OCI-LY1 (cell line): ENCODE results near the gene IGLL5.
A peak's percentile ranks its signal among the peaks of the same experiment; 100 is the strongest.

Experiments used
- H2AFZ ChIP-seq: fragments of 200-600 bp; sonication (generic), shearing (Covaris generic); 2 replicates; pipeline ENCODE4 v1.6.0; 2014; ENCODE audit warnings: antibody characterized with exemption, mild to moderate bottlenecking, low read length
- H3F3A ChIP-seq: fragments of 200-600 bp; sonication (generic), shearing (Covaris generic); 2 replicates; pipeline ENCODE4 v1.6.0; 2014; ENCODE audit warnings: mild to moderate bottlenecking, antibody characterized with exemption, low read length, moderate library complexity; ENCODE audit not compliant: insufficient read depth
- H3K27ac ChIP-seq: fragments of 200-600 bp; sonication (generic); 2 replicates; pipeline ENCODE4 v1.5.1; 2014; ENCODE audit warnings: low read length, mixed run types, mild to moderate bottlenecking, low read depth; ENCODE audit not compliant: poor library complexity, severe bottlenecking
- H3K27me3 ChIP-seq: fragments of 200-600 bp; sonication (generic); 2 replicates; pipeline ENCODE4 v1.6.0; 2014; ENCODE audit warnings: antibody characterized with exemption, mild to moderate bottlenecking, low read length, moderate library complexity; ENCODE audit not compliant: insufficient read depth
- H3K36me3 ChIP-seq: fragments of 200-600 bp; sonication (generic); 2 replicates; pipeline ENCODE4 v1.6.1; 2014; ENCODE audit warnings: mild to moderate bottlenecking, antibody characterized with exemption, low read length, moderate library complexity, mixed read lengths; ENCODE audit not compliant: insufficient read depth
- H3K4me1 ChIP-seq: fragments of 200-600 bp; sonication (generic); 2 replicates; pipeline ENCODE4 v1.5.1; 2014; ENCODE audit warnings: mild to moderate bottlenecking, low read length, moderate library complexity; ENCODE audit not compliant: insufficient read depth, severe bottlenecking
- H3K4me2 ChIP-seq: fragments of 200-600 bp; sonication (generic), shearing (Covaris generic); 2 replicates; pipeline ENCODE4 v1.6.1; 2014; ENCODE audit warnings: low read length
- H3K4me3 ChIP-seq: fragments of 200-600 bp; sonication (generic); 2 replicates; pipeline ENCODE4 v1.5.1; 2014; ENCODE audit warnings: low read length, low read depth, mild to moderate bottlenecking, mixed read lengths; ENCODE audit not compliant: poor library complexity, severe bottlenecking
- H3K79me2 ChIP-seq: fragments of 200-600 bp; shearing (Covaris generic); 2 replicates; pipeline ENCODE4 v1.6.1; 2016; ENCODE audit warnings: mixed run types, low read length, mixed read lengths; ENCODE audit not compliant: insufficient read depth
- H3K9ac ChIP-seq: fragments of 200-600 bp; sonication (generic), shearing (Covaris generic); 2 replicates; pipeline ENCODE4 v1.6.1; 2014; ENCODE audit warnings: mild to moderate bottlenecking, low read length, mixed read lengths
- H3K9me2 ChIP-seq: fragments of 200-600 bp; sonication (generic), shearing (Covaris generic); 2 replicates; pipeline ENCODE4 v1.6.1; 2014; ENCODE audit warnings: low read depth, mild to moderate bottlenecking, low read length, mixed read lengths
- H3K9me3 ChIP-seq: fragments of 200-600 bp; shearing (Covaris generic); 2 replicates; pipeline ENCODE4 v1.6.1; 2014; ENCODE audit warnings: low read length, mixed read lengths
- H4K20me1 ChIP-seq: fragments of 200-600 bp; sonication (generic), shearing (Covaris generic); 2 replicates; pipeline ENCODE4 v1.6.0; 2016; ENCODE audit warnings: mild to moderate bottlenecking, low read length; ENCODE audit not compliant: insufficient read depth
- EZH2 ChIP-seq: fragments of 200-600 bp; sonication (generic), shearing (Covaris generic); IDR thresholded peaks from 2 replicates; pipeline ENCODE4 v1.8.0; 2017; ENCODE audit warnings: borderline replicate concordance, mixed run types, mild to moderate bottlenecking, antibody characterized with exemption, low read length, moderate library complexity, mixed read lengths
- TF ChIP-seq, protein P1 (sequence below): fragments of 200-600 bp; sonication (generic), shearing (Covaris generic); IDR thresholded peaks from 2 replicates; pipeline ENCODE4 v1.5.1; 2017; ENCODE audit warnings: mild to moderate bottlenecking, antibody characterized with exemption, low read length, moderate library complexity, mixed read lengths

IGLL5 gene

DNA sequence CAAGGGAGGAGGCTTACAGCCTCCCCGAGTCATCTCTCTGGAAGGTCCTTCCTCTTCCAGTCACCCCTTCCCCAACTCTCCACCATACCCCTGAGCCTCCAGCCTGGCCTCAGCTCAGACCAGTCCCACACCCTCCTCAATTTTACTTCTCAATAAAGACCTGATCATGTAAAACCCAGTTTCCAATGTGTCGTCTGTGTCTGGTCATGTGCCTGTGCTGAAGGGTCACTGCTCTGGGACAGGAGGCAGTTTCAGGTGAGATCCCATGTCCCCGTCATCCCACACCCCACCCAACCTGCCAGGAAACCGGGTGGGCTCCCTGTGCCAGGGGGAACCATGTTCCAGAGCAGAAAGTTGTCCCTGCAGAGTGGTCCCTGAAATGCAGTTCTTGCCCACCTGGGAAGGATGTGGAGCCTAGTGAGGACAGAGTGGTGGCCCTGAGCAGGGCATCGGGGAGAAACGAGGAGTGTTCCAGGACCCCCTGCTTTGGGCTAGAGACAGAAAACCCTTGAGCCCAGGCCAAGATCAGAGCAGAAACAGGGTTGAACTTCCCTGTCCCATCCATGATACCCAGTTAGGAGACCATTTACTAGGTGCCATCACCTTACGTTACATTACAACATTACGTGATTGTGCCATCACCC lies 19.4 kb downstream of the IGLL5 start:
- peak overlapping the region; percentile 0; the same call in 1 of the 2 replicates for H3K4me2 ChIP-seq
- H3K9me2 ChIP-seq: no peaks in the 10 kb centered on the region
- 0 out of 2 replicates have a peak, but pooled peaks cover 6% of the 10 kb centered on the region for H3F3A ChIP-seq
- no peaks in the 10 kb centered on the region for H3K79me2 ChIP-seq
- H3K9ac ChIP-seq: peak overlapping the region; percentile 40; the same call in 1 of the 2 replicates
- TF ChIP-seq, protein P1, sequence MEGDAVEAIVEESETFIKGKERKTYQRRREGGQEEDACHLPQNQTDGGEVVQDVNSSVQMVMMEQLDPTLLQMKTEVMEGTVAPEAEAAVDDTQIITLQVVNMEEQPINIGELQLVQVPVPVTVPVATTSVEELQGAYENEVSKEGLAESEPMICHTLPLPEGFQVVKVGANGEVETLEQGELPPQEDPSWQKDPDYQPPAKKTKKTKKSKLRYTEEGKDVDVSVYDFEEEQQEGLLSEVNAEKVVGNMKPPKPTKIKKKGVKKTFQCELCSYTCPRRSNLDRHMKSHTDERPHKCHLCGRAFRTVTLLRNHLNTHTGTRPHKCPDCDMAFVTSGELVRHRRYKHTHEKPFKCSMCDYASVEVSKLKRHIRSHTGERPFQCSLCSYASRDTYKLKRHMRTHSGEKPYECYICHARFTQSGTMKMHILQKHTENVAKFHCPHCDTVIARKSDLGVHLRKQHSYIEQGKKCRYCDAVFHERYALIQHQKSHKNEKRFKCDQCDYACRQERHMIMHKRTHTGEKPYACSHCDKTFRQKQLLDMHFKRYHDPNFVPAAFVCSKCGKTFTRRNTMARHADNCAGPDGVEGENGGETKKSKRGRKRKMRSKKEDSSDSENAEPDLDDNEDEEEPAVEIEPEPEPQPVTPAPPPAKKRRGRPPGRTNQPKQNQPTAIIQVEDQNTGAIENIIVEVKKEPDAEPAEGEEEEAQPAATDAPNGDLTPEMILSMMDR: no peak
- no peak for TF ChIP-seq EZH2
- H3K27me3 ChIP-seq: no peaks in the 10 kb centered on the region
- no peaks in the 10 kb centered on the region for H3K9me3 ChIP-seq
- no peaks in the 10 kb centered on the region for H4K20me1 ChIP-seq
- H3K4me1 ChIP-seq: peaks cover 88% of the 10 kb centered on the region
- peaks cover 1% of the 10 kb centered on the region; the same call in 1 of the 2 replicates for H3K36me3 ChIP-seq
- H3K4me3 ChIP-seq: peak overlapping the region; percentile 0
- no peak overlapping the region for H2AFZ ChIP-seq
- H3K27ac ChIP-seq: peak overlapping the region; percentile 99

DNA sequence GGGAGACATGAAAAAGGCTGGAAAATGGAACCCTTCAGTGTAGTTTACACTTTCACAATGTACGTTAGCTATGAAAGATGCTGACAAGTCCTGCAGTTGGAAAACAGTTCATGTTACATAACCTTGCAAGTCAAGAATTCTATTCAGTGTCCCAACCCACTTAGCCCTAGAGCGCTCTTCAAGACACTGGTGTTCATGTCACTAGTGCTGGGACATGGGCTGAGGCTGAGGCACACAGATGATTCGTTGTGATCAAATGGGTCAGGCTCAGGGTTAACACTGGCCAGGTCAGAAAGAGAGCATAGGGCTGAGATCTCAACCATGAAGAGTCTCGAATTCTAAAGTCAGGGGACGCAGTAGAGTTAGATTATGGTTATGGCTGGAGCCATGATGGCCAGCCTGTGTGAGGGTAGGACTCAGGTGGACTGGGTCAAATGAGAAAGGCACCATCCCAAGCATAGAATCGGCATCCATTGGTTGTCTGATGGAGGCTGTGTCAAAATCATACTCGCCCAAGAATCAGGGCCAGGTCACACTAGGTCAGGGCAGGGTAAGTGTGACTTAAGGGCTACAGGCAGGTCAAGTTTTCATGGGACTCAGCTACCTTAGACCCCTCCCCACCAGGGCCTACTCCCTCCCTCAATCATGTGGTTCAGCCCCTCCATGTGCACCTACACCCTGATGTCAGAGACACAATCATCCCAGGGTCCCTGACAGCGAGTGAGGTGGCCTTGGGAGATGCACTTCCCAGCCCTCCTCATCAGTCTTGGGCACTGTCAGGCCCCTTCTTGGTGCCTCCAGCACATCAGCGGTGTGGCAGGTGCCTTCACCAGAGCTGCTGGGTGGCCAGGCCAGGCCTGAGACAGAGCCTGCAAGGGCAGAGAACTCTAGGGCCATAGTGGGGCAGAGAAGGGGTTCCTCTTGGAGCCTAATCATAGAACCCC lies 20.2 kb downstream of the IGLL5 start:
- H3K27me3 ChIP-seq: no peaks in the 10 kb centered on the region
- peak overlapping the region; percentile 99 for H3K27ac ChIP-seq
- 0 out of 2 replicates have a peak, but pooled peaks cover 4% of the 10 kb centered on the region for H3F3A ChIP-seq
- H3K36me3 ChIP-seq: no peaks in the 10 kb centered on the region
- no peak overlapping the region for H3K4me3 ChIP-seq
- TF ChIP-seq EZH2: no peak
- TF ChIP-seq, protein P1: no peak
- H3K9ac ChIP-seq: peak overlapping the region; percentile 13; the same call in 1 of the 2 replicates
- peaks cover 88% of the 10 kb centered on the region for H3K4me1 ChIP-seq
- H2AFZ ChIP-seq: no peak overlapping the region
- H3K9me3 ChIP-seq: no peaks in the 10 kb centered on the region
- no peaks in the 10 kb centered on the region for H4K20me1 ChIP-seq
- H3K9me2 ChIP-seq: no peaks in the 10 kb centered on the region
- no peak overlapping the region for H3K4me2 ChIP-seq
- H3K79me2 ChIP-seq: no peaks in the 10 kb centered on the region

DNA sequence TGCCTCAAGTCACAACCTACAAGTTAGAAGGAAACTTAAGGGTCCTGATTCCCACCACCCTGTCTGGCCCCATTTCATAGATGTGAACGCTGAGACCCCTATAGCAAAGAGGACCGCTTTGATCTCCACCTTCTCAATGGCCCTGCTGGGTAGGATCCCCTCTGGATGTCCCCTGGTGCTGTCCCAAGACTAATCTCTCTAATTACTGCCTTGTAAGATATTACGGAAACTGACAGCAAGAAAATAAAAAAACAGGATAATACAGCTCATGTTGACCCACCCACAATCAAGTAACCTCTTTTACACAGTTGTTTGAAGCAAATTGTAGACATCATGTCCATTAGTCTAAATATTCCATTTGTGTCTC lies 20.9 kb downstream of the IGLL5 start:
- no peak overlapping the region; the same call in 1 of the 2 replicates for H3K9ac ChIP-seq
- no peaks in the 10 kb centered on the region for H4K20me1 ChIP-seq
- no peaks in the 10 kb centered on the region for H3F3A ChIP-seq
- no peaks in the 10 kb centered on the region for H3K9me2 ChIP-seq
- H3K79me2 ChIP-seq: no peaks in the 10 kb centered on the region
- TF ChIP-seq, protein P1: no peak
- no peak for TF ChIP-seq EZH2
- no peaks in the 10 kb centered on the region for H3K36me3 ChIP-seq
- no peak overlapping the region for H3K4me3 ChIP-seq
- H3K4me1 ChIP-seq: peaks cover 88% of the 10 kb centered on the region
- H2AFZ ChIP-seq: no peak overlapping the region
- peak overlapping the region; percentile 99 for H3K27ac ChIP-seq
- H3K27me3 ChIP-seq: no peaks in the 10 kb centered on the region
- no peak overlapping the region for H3K4me2 ChIP-seq
- H3K9me3 ChIP-seq: no peaks in the 10 kb centered on the region
